A673 (cell line): ENCODE measurements around the gene ADRM1.

Experiments used
- EZH2 ChIP-seq: fragments of 200-600 bp; sonication (generic); IDR thresholded peaks from 2 replicates; pipeline ENCODE4 v1.6.1; 2017; ENCODE audit warnings: borderline replicate concordance, low read depth, mild to moderate bottlenecking, mixed read lengths, antibody characterized with exemption, low read length; ENCODE audit not compliant: poor library complexity, severe bottlenecking
- TF ChIP-seq, protein P1 (sequence below): fragments of 300-800, 200-600 bp; sonication (generic); conservative IDR thresholded peaks from 2 replicates; pipeline ENCODE4 v1.5.1; 2017; ENCODE audit warnings: low read depth, mild to moderate bottlenecking, antibody characterized with exemption, low read length, moderate library complexity, mixed read lengths

DNA sequence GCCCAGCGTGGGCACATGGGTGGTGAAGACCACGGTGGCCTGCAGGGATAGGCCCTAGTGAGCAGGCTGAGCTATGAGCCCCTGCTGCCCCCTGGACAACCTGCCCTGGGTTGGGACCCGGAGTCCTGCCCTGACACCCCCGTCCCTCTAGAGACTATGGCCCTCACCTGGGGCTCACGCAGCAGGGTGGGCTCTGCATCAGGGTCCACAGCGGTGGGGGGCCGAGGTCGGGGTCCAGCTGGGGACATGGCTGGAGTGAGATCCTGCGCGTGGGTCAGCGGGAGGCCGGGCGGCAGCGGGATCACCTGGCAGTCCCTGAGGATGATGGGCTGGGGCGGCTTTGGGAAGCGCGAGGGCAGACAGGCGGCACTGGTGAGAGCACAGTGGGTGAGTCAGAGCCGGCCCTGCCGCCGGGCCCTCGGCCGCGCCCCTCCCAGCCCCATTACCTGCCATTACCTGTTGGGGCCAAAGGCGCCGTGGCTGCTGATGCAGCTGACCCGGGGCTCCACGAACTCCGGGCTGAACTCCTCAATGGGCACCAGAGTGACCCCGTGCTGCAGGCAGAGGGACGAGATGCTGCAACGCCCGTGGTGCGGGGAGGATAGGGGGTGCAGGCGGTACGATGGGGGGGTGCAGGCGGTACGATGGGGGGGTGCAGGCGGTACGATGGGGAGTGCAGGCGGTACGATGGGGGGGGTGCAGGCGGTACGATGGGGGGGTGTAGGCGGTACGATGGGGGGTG, 27.9 kb downstream of the ADRM1 start:
- TF ChIP-seq, protein P1, sequence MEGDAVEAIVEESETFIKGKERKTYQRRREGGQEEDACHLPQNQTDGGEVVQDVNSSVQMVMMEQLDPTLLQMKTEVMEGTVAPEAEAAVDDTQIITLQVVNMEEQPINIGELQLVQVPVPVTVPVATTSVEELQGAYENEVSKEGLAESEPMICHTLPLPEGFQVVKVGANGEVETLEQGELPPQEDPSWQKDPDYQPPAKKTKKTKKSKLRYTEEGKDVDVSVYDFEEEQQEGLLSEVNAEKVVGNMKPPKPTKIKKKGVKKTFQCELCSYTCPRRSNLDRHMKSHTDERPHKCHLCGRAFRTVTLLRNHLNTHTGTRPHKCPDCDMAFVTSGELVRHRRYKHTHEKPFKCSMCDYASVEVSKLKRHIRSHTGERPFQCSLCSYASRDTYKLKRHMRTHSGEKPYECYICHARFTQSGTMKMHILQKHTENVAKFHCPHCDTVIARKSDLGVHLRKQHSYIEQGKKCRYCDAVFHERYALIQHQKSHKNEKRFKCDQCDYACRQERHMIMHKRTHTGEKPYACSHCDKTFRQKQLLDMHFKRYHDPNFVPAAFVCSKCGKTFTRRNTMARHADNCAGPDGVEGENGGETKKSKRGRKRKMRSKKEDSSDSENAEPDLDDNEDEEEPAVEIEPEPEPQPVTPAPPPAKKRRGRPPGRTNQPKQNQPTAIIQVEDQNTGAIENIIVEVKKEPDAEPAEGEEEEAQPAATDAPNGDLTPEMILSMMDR: no peak
- no peak for TF ChIP-seq EZH2
